GM06990 (cell line): ENCODE results near the gene UMODL1.

Experiments
- DNase-seq: peaks from one replicate; pipeline ENCODE4 v3.0.0-alpha.2; 2011; ENCODE audit not compliant: insufficient read length; ENCODE audit errors: extremely low read depth
- H3K27me3 ChIP-seq: replicated peaks from 2 replicates; pipeline ENCODE4 v1.6.0; 2011; ENCODE audit warnings: low read length; ENCODE audit not compliant: control insufficient read depth, insufficient read depth
- H3K36me3 ChIP-seq: 2 replicates; pipeline ENCODE4 v1.5.1; 2011; ENCODE audit warnings: low read length; ENCODE audit not compliant: control insufficient read depth, insufficient read depth
- H3K4me3 ChIP-seq: replicated peaks from 2 replicates; pipeline ENCODE4 v1.5.1; 2011; ENCODE audit warnings: low read depth, mild to moderate bottlenecking, control low read depth, low read length
- CTCF ChIP-seq: IDR thresholded peaks from 2 replicates; pipeline ENCODE4 v1.5.1; 2011; ENCODE audit warnings: low read length, control low read depth, mild to moderate bottlenecking, inconsistent platforms; ENCODE audit not compliant: insufficient read depth, poor library complexity, severe bottlenecking

Gene UMODL1

GRCh38 chr21:42145569-42146272 lies 74.6 kb downstream of the UMODL1 start:
- H3K36me3 ChIP-seq: no peaks in the 10 kb centered on the region
- H3K27me3 ChIP-seq: peaks cover 3% of the 10 kb centered on the region
- no peak overlapping the region for H3K4me3 ChIP-seq
- DNase-seq: no peak
- TF ChIP-seq CTCF: peak; percentile 87

GRCh38 chr21:42146273-42146805 lies 75.2 kb downstream of the UMODL1 start:
- DNase-seq: no peak
- no peak for TF ChIP-seq CTCF

GRCh38 chr21:42146821-42147220 lies 75.7 kb downstream of the UMODL1 start:
- no peak for TF ChIP-seq CTCF
- H3K27me3 ChIP-seq: peaks cover 3% of the 10 kb centered on the region
- no peak for DNase-seq
- no peak overlapping the region for H3K4me3 ChIP-seq
- H3K36me3 ChIP-seq: no peaks in the 10 kb centered on the region

More at GRCh38 chr21:42146273-42146805, 75.2 kb downstream of the UMODL1 start:
- Histone ChIP-seq H3K36me3 (no peaks in the 10 kb centered on the region), H3K27me3 (peaks cover 3% of the 10 kb centered on the region), H3K4me3 (no peak overlapping the region)

GRCh38 chr21:42147386-42148020 lies 76.4 kb downstream of the UMODL1 start:
- H3K27me3 ChIP-seq: peaks cover 3% of the 10 kb centered on the region
- no peak overlapping the region for H3K4me3 ChIP-seq
- DNase-seq: no peak
- no peak for TF ChIP-seq CTCF
- H3K36me3 ChIP-seq: no peaks in the 10 kb centered on the region

GRCh38 chr21:42148097-42148496 lies 77.0 kb downstream of the UMODL1 start:
- TF ChIP-seq CTCF: no peak
- no peaks in the 10 kb centered on the region for H3K36me3 ChIP-seq
- H3K27me3 ChIP-seq: peaks cover 3% of the 10 kb centered on the region
- H3K4me3 ChIP-seq: no peak overlapping the region
- no peak for DNase-seq
